Fibroblast of lung (primary cell): ENCODE data around the gene NAGPA. TPM values are rescaled to one million over a fixed set of nuclear protein-coding genes. Genes with fewer than 3 reads are reported as not detected.
A peak's percentile ranks its signal among the peaks of the same experiment; 100 is the strongest.

ENCODE experiments used
- DNase-seq, 2 donors: peaks; one replicate each; pipeline versions ENCODE4 v3.0.0 to v3.0.0-alpha.2; 2010; ENCODE audit warnings: low read depth in 2 of 2
- H2AFZ ChIP-seq: 2 replicates; pipeline ENCODE4 v1.5.1; 2012; ENCODE audit warnings: low read length, control low read depth, inconsistent platforms
- H3K27ac ChIP-seq: 2 replicates; pipeline ENCODE4 v1.5.1; 2011; ENCODE audit warnings: low read length, control low read depth; ENCODE audit not compliant: insufficient read depth
- H3K27me3 ChIP-seq: 2 replicates; pipeline ENCODE4 v1.5.1; 2011; ENCODE audit warnings: mild to moderate bottlenecking, low read length; ENCODE audit not compliant: control insufficient read depth, insufficient read depth
- H3K36me3 ChIP-seq: 2 replicates; pipeline ENCODE4 v1.5.1; 2011; ENCODE audit warnings: low read length; ENCODE audit not compliant: control insufficient read depth, insufficient read depth
- H3K4me1 ChIP-seq: 2 replicates; pipeline ENCODE4 v1.5.1; 2011; ENCODE audit warnings: low read length; ENCODE audit not compliant: control insufficient read depth, insufficient read depth; ENCODE audit errors: extremely low read depth
- H3K4me2 ChIP-seq: 2 replicates; pipeline ENCODE4 v1.5.1; 2011; ENCODE audit warnings: low read length, control low read depth; ENCODE audit not compliant: insufficient read depth; ENCODE audit errors: extremely low read depth
- H3K4me3 ChIP-seq, 4 experiments: fragments of 200-600 bp in 1 of 4; sonication (generic) in 1 of 4; replicated peaks in 1 of 4; 2 replicates each; pipeline ENCODE4 v1.5.1; 2011 to 2016; ENCODE audit warnings: low read length in 4 of 4, low read depth in 3 of 4, mild to moderate bottlenecking in 3 of 4, control low read depth in 2 of 4, inconsistent platforms in 1 of 4, mixed read lengths in 1 of 4; ENCODE audit not compliant: insufficient read depth in 1 of 4; ENCODE audit errors: control extremely low read depth in 1 of 4
- H3K79me2 ChIP-seq: 2 replicates; pipeline ENCODE4 v1.5.1; 2012; ENCODE audit warnings: mild to moderate bottlenecking, low read length, inconsistent platforms; ENCODE audit not compliant: control insufficient read depth, insufficient read depth
- H3K9ac ChIP-seq: 2 replicates; pipeline ENCODE4 v1.5.1; 2011; ENCODE audit warnings: mild to moderate bottlenecking, low read length, control low read depth; ENCODE audit not compliant: insufficient read depth
- H3K9me3 ChIP-seq: 2 replicates; pipeline ENCODE4 v1.5.1; 2012; ENCODE audit warnings: low read depth, low read length; ENCODE audit not compliant: control insufficient read depth, insufficient read depth
- H4K20me1 ChIP-seq: 2 replicates; pipeline ENCODE4 v1.5.1; 2011; ENCODE audit warnings: low read length; ENCODE audit not compliant: control insufficient read depth, insufficient read depth; ENCODE audit errors: extremely low read depth
- CTCF ChIP-seq, 2 donors: IDR thresholded peaks in 1 of 2; conservative IDR thresholded peaks in 1 of 2; 1 replicate in 1 of 2; 2 replicates in 1 of 2; pipeline ENCODE4 v1.5.1; 2011 to 2012; ENCODE audit warnings: low read length in 2 of 2, control low read depth in 1 of 2, inconsistent platforms in 1 of 2, low read depth in 1 of 2, mild to moderate bottlenecking in 1 of 2
- EZH2 ChIP-seq: IDR thresholded peaks from 2 replicates; pipeline ENCODE4 v1.5.1; 2012; ENCODE audit warnings: low read length, control low read depth, mild to moderate bottlenecking; ENCODE audit errors: missing control alignments
- polyA plus RNA-seq, 2 donors: library from polyadenylated mRNA; depleted of rRNA in 1 of 2; stranded (reverse) in 1 of 2; unstranded in 1 of 2; fragments of >200 nt; gene quantifications; 2 replicates each; pipeline ENCODE4 v1.2.1, GENCODE V29; 2011 to 2012; ENCODE audit warnings: missing spikeins in 1 of 2
- total RNA-seq: library from RNA; depleted of rRNA; stranded (reverse); fragments of >200 nt; gene quantifications from 2 replicates; pipeline ENCODE4 v1.2.1, GENCODE V29; 2014

The NAGPA gene
- total and polyA plus RNA-seq, 2 donors (not counting 1 experiment from before 2014, with no cell fraction given) = 9.7 to 17.7 TPM

- Histone ChIP-seq H3K9ac (peak overlapping the region; percentile 70), H3K27me3 (no peaks in the 10 kb centered on the region), H3K4me1 (peaks cover 3% of the 10 kb centered on the region), H3K79me2 (peaks cover 11% of the 10 kb centered on the region), H2AFZ (peak overlapping the region; percentile 59), H3K9me3 (no peaks in the 10 kb centered on the region), H3K4me2 (peak overlapping the region; percentile 96), H3K27ac (peak overlapping the region; percentile 74), H4K20me1 (no peaks in the 10 kb centered on the region), H3K36me3 (peaks cover 10% of the 10 kb centered on the region), H3K4me3 (peak overlapping the region in 3 of 4 experiments; percentile 83 to 97 (median 85))
- DNase-seq = peak in 1 of 2 donors; percentile 8
- no peak for TF ChIP-seq CTCF (conservative IDR thresholded peaks at IDR 0.05 in 1 of 2, IDR thresholded peaks at IDR 0.05 in 1 of 2; ENCODE audit: low read depth in 1 of 2, low read length in 2 of 2)
- no peak for TF ChIP-seq EZH2
Observed at GRCh38 chr16:5071341-5071680, 37.6 kb upstream of the NAGPA start.

GRCh38 chr16:5070431-5071186, 36.9 kb upstream of the NAGPA start:
- TF ChIP-seq CTCF (conservative IDR thresholded peaks at IDR 0.05 in 1 of 2, IDR thresholded peaks at IDR 0.05 in 1 of 2; ENCODE audit: low read depth in 1 of 2, low read length in 2 of 2) (no peak), EZH2 (no peak)
- peaks cover 3% of the 10 kb centered on the region for H3K4me1 ChIP-seq
- H3K4me2 ChIP-seq = no peak overlapping the region
- H3K27me3 ChIP-seq = peaks cover 3% of the 10 kb centered on the region
- H3K36me3 ChIP-seq = peaks cover 3% of the 10 kb centered on the region
- H3K9me3 ChIP-seq = no peaks in the 10 kb centered on the region
- H2AFZ ChIP-seq = peak overlapping the region; percentile 59
- peaks cover 11% of the 10 kb centered on the region for H3K79me2 ChIP-seq
- no peak overlapping the region for H3K9ac ChIP-seq
- no peak overlapping the region for H3K4me3 ChIP-seq
- H3K27ac ChIP-seq = no peak overlapping the region
- DNase-seq = no peak
- no peaks in the 10 kb centered on the region for H4K20me1 ChIP-seq

- Histone ChIP-seq H3K4me1 (peaks cover 3% of the 10 kb centered on the region), H3K4me3 (no peak overlapping the region), H4K20me1 (no peaks in the 10 kb centered on the region), H2AFZ (no peak overlapping the region), H3K9me3 (no peaks in the 10 kb centered on the region), H3K9ac (no peak overlapping the region), H3K27me3 (peaks cover 6% of the 10 kb centered on the region), H3K27ac (no peak overlapping the region), H3K4me2 (no peak overlapping the region), H3K79me2 (peaks cover 11% of the 10 kb centered on the region), H3K36me3 (no peaks in the 10 kb centered on the region)
- DNase-seq = no peak
- TF ChIP-seq CTCF (conservative IDR thresholded peaks at IDR 0.05 in 1 of 2, IDR thresholded peaks at IDR 0.05 in 1 of 2; ENCODE audit: low read depth in 1 of 2, low read length in 2 of 2) (no peak), EZH2 (no peak)
Observed at GRCh38 chr16:5069854-5070253, 36.1 kb upstream of the NAGPA start.
